HFF-Myc (cell line): Measurements from ENCODE around the gene PGLYRP2.

Experiments
- DNase-seq: peaks from one replicate; pipeline ENCODE4 v3.0.0-alpha.2; 2011; ENCODE audit warnings: low read depth; ENCODE audit errors: extremely low read depth
- H3K4me3 ChIP-seq: replicated peaks from 2 replicates; pipeline ENCODE4 v1.5.1; 2011; ENCODE audit warnings: low read depth, mild to moderate bottlenecking, control low read depth, low read length
- CTCF ChIP-seq: IDR thresholded peaks from 2 replicates; pipeline ENCODE4 v1.5.1; 2012; ENCODE audit warnings: mild to moderate bottlenecking, low read depth, low read length, control low read depth; ENCODE audit errors: missing control alignments

PGLYRP2 gene

GRCh38 chr19:15433519-15434069 is 45.7 kb downstream of the PGLYRP2 start:
- peak overlapping the region; percentile 58 for H3K4me3 ChIP-seq
- TF ChIP-seq CTCF, result no peak
- no peak for DNase-seq

- no peak for DNase-seq
- H3K4me3 ChIP-seq, result peak overlapping the region; percentile 58
- TF ChIP-seq CTCF, result no peak
Observed at GRCh38 chr19:15432629-15433518, 46.4 kb downstream of the PGLYRP2 start.

- DNase-seq, result no peak
- no peak for TF ChIP-seq CTCF
Observed at GRCh38 chr19:15432018-15432494, 47.2 kb downstream of the PGLYRP2 start.

GRCh38 chr19:15431396-15432017 is 47.8 kb downstream of the PGLYRP2 start:
- peak overlapping the region; percentile 82 for H3K4me3 ChIP-seq
- TF ChIP-seq CTCF, result no peak
- no peak for DNase-seq

More at GRCh38 chr19:15432018-15432494, 47.2 kb downstream of the PGLYRP2 start:
- peak overlapping the region; percentile 82 for H3K4me3 ChIP-seq

GRCh38 chr19:15430526-15431120 is 48.7 kb downstream of the PGLYRP2 start:
- no peak for TF ChIP-seq CTCF

GRCh38 chr19:15429825-15430467 is 49.4 kb downstream of the PGLYRP2 start:
- H3K4me3 ChIP-seq, result no peak overlapping the region
- DNase-seq, result no peak
- no peak for TF ChIP-seq CTCF

More at GRCh38 chr19:15430526-15431120, 48.7 kb downstream of the PGLYRP2 start:
- H3K4me3 ChIP-seq, result peak overlapping the region; percentile 82
- DNase-seq, result no peak
